ENCODE results near the gene FTMT. TPM values are rescaled to one million over a fixed set of nuclear protein-coding genes. Genes with fewer than 3 reads are reported as not detected.

Gene FTMT
- total RNA-seq, 4 donors from 2014 or later, result not detected

- no peaks in the 10 kb centered on the region for H3K9me3 ChIP-seq
- no peaks in the 10 kb centered on the region for H3K4me1 ChIP-seq
- TF ChIP-seq CTCF (IDR thresholded peaks at IDR 0.05 in 4 of 5, conservative IDR thresholded peaks at IDR 0.05 in 1 of 5), result no peak
- no peak for TF ChIP-seq POLR2A (IDR thresholded peaks at IDR 0.05)
- in situ Hi-C loops (cut with MboI; ENCODE audit: low sequenced_read_pairs in 4 of 4) (no loop called here), intact Hi-C loops (cut with DNase I; ENCODE audit: low total_unique reads) (no loop called here)
- H3K4me3 ChIP-seq, result no peak overlapping the region
- DNase-seq, result no peak
- H3K36me3 ChIP-seq, result no peaks in the 10 kb centered on the region
- no peak overlapping the region for H3K27ac ChIP-seq
- no peak for ATAC-seq
- no peaks in the 10 kb centered on the region for H3K27me3 ChIP-seq
Observed at GRCh38 chr5:121897341-121897740, 45.7 kb downstream of the FTMT start.

GRCh38 chr5:121899346-121899745 is 47.7 kb downstream of the FTMT start:
- DNase-seq, result no peak
- no peak overlapping the region for H3K4me3 ChIP-seq
- in situ Hi-C loops (cut with MboI; ENCODE audit: low sequenced_read_pairs in 4 of 4) (no loop called here), intact Hi-C loops (cut with DNase I; ENCODE audit: low total_unique reads) (no loop called here)
- TF ChIP-seq POLR2A (IDR thresholded peaks at IDR 0.05), result no peak
- TF ChIP-seq CTCF (IDR thresholded peaks at IDR 0.05 in 4 of 5, conservative IDR thresholded peaks at IDR 0.05 in 1 of 5), result no peak
- no peaks in the 10 kb centered on the region for H3K4me1 ChIP-seq
- no peak overlapping the region for H3K27ac ChIP-seq
- no peaks in the 10 kb centered on the region for H3K36me3 ChIP-seq
- H3K27me3 ChIP-seq, result no peaks in the 10 kb centered on the region
- H3K9me3 ChIP-seq, result no peaks in the 10 kb centered on the region
- ATAC-seq, result no peak

Other genes starting within 250 kb of the FTMT start
- 10 to 100 TPM in 1 of 4 donors, 1 to 10 TPM in 3; 5.9 to 17.4 (median 8.2) TPM for gene SRFBP1, start 110.1 kb downstream of the FTMT start, total RNA-seq
- gene LOX, start 226.4 kb downstream of the FTMT start, total RNA-seq, result 1 to 10 TPM; 1.1 to 7.6 (median 2.3) TPM

All from gastrocnemius medialis (tissue), 4 donors.